Measurements from ENCODE around the gene PLB1.

Gene PLB1

DNA sequence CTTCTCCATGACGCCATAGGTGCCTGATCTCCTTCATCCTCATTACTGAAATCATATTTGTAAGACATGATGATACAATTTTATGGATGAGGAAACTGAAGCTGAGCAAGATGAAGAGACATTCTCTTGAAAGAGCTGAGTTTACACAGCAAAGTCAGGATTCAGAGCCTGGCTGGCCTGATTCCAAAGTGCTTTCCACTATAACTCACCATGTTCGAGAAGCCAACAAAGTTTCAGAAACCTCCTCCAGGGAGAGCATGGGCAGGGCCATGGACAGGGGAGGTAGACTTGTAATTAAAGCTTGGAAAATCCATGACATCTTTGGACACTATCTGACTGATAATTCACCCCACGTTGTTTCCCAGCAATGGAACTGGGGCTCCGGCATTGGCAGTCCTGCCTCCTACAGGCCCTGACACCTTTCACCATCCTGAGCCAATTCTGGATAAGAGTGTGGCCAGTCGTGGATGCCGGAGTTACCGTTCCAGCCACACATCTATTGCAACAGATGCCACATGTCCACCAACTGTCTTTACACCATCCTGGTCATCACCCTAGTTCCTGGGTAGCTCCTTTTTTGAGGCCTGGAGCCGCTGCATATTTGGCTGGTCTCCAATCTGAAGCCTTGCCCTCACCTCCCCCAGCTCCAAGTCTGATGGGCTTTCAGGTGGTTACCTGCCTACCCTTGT is 170.8 kb downstream of the PLB1 start:
- no peak overlapping the region for H3K4me3 ChIP-seq (ENCODE audit: low read length)
- TF ChIP-seq, protein P1, sequence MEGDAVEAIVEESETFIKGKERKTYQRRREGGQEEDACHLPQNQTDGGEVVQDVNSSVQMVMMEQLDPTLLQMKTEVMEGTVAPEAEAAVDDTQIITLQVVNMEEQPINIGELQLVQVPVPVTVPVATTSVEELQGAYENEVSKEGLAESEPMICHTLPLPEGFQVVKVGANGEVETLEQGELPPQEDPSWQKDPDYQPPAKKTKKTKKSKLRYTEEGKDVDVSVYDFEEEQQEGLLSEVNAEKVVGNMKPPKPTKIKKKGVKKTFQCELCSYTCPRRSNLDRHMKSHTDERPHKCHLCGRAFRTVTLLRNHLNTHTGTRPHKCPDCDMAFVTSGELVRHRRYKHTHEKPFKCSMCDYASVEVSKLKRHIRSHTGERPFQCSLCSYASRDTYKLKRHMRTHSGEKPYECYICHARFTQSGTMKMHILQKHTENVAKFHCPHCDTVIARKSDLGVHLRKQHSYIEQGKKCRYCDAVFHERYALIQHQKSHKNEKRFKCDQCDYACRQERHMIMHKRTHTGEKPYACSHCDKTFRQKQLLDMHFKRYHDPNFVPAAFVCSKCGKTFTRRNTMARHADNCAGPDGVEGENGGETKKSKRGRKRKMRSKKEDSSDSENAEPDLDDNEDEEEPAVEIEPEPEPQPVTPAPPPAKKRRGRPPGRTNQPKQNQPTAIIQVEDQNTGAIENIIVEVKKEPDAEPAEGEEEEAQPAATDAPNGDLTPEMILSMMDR (conservative IDR thresholded peaks at IDR 0.05; ENCODE audit: low read depth, low read length) = no peak
- DNase-seq (ENCODE audit: low read depth) = no peak

DNA sequence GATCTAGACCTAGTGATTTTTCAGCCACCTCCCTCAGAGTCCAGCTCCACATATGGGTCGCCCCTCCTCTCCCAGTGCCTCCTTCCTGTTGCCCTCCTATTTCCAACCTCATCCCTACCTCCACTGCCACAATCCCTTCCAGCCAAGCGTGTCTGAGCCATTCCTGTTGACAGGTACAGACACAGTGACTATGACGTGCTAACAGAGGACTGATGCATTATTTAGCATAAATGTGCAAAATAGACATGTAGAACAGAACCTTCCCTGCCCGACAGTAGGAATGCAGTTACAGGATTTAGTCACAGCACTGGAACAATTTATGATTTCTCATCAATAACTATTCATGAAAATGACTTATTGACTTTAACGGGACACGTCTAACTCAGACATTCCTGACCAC is 171.4 kb downstream of the PLB1 start:
- TF ChIP-seq, protein P1 (conservative IDR thresholded peaks at IDR 0.05; ENCODE audit: low read depth, low read length) = no peak
- no peak overlapping the region for H3K4me3 ChIP-seq (ENCODE audit: low read length)
- DNase-seq (ENCODE audit: low read depth) = no peak

DNA sequence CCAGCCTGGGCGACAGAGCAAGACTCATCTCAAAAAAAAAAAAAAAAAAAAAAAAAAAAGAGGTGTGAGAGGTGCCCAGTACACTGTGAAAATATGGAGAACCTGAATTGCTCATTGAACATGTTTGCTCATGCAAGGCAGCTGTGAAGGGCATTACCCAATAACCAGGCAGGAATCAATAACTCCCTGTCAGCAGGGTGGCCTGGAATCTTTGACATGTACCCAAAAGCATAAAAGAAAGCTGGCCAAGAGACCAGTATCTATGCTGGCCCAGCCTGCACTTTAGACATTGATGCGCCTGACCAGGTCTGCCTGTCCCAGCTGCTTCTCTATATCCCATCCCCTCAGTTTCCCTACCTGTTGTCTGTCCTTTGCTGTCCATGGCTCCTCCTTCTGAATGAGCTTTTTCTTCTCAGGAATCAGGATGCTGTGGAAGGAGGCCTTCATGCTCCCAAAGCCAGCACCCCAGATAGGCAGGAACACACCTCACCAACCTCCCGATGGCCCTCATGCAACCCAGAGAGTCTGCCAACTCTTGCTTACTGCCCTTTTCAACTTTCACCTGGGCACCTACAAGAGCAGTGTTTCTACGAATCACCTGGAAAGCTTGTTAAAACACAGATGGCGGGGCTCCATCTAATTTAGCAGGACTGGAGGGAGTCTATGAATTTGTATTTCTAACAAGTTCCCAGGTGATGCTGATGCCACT is 172.4 kb downstream of the PLB1 start:
- no peak for DNase-seq (ENCODE audit: low read depth)
- TF ChIP-seq, protein P1 (conservative IDR thresholded peaks at IDR 0.05; ENCODE audit: low read depth, low read length) = no peak
- no peak overlapping the region for H3K4me3 ChIP-seq (ENCODE audit: low read length)

DNA sequence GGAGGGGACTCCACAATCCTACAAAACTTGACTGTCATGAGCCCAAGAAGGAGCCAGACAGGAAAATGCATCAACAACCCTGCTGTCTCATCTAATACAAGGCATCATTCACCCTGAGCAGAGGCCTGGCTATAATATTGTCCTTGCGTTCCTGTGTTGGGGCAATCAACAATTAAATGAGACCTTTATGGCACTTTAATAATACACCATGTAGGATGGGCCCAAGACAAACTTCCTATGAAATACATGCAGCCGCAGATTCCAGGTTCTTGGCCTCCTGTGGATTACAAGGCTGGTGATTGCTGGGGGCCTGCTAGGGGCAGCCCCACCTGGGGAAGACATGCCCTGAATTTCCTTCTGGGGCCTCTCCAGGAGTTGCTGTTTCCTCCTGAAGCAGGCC is 173.0 kb downstream of the PLB1 start:
- DNase-seq (ENCODE audit: low read depth) = no peak
- TF ChIP-seq, protein P1 (conservative IDR thresholded peaks at IDR 0.05; ENCODE audit: low read depth, low read length) = no peak
- no peak overlapping the region for H3K4me3 ChIP-seq (ENCODE audit: low read length)

DNA sequence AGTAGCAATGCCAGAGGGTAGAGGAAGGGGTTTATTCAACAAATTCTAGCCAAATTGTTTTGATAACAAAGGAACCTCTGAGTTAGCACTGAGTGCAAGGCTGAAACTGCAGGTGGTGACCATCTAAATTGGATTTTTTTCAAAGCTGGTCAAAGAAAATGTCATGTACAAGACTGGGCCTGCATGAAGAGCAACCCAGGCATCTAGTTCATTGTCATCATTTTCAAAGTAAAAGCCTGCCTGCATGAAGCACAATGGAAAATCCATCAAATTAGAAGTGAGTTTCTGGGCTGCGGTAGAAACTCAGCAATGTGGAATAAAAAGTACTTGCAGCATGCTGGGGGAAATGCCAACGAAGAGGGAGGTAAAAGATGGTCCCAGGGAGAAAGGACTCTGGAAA is 175.0 kb downstream of the PLB1 start:
- no peak overlapping the region for H3K4me3 ChIP-seq (ENCODE audit: low read length)
- TF ChIP-seq, protein P1 (conservative IDR thresholded peaks at IDR 0.05; ENCODE audit: low read depth, low read length) = no peak
- DNase-seq (ENCODE audit: low read depth) = no peak

DNA sequence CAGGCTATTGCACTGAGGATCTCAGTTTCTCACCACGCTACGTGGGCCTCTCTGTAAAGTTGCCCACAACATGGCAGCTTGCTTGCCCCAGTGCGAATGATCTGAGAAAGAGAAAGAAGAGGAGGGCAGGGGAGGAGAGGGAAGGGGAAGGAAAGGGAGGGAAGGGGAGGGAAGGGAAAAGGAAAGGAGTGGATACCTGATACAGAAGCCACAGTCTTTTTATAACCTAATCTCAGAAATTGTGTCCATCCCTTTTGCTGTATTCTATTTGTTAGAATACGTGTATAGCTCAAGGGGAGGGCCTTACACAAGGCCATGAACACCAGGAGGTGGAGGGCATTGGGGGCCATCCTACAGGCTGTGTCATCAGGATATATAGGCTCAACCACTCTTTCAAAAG is 177.5 kb downstream of the PLB1 start:
- H3K4me3 ChIP-seq (ENCODE audit: low read length) = no peak overlapping the region
- TF ChIP-seq, protein P1 (conservative IDR thresholded peaks at IDR 0.05; ENCODE audit: low read depth, low read length) = no peak
- DNase-seq (ENCODE audit: low read depth) = no peak

Measured in retinal pigment epithelial cell (primary cell).